HG02981 (cell line): Measurements from ENCODE around the gene HEATR5A.
A peak's percentile ranks its signal among the peaks of the same experiment; 100 is the strongest.
"Not testable (repeated sequence)": the region's sequence is repeated elsewhere in the genome, so short reads cannot be mapped to it uniquely, and the experiment has no call there.

ENCODE experiments used
- ATAC-seq: cut with Tn5 transposase; IDR thresholded peaks from one replicate; pipeline ENCODE4 v1.9.1; 2021; ENCODE audit warnings: mild to moderate bottlenecking, moderate library complexity; ENCODE audit not compliant: unreplicated experiment

HEATR5A gene

DNA sequence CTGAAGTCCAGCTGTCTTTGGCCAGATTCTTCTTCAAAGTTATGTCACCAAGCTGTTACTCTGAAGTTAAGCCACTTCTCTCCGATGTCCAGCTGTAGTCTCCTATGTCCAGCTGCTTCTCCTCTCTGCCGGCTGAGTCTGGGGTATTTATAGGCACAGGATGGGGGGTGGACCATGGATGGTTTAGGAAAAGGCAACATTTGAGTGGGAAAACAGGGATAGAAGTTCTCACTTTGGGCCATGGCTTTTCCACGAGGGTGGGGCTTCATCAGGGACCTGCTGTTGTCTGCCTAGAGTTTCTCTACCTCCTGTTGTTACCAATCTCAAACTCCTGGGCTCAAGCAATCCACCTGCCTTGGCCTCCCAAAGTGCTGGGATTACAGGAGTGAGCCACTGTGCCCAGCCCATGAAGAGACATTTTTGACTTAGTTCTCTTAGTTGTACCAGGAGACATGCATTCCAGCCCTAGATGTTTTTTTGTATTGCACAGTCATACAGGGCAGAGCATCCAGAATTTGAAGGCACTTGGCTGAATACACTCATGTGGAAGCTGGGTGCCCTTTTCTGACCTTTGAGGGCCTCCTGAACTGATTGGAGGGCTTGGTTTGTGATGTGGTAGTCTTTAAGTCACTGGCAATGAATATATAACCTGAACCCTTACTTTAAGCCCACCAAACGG lies 132.9 kb downstream of the HEATR5A start:
- ATAC-seq = no peak

DNA sequence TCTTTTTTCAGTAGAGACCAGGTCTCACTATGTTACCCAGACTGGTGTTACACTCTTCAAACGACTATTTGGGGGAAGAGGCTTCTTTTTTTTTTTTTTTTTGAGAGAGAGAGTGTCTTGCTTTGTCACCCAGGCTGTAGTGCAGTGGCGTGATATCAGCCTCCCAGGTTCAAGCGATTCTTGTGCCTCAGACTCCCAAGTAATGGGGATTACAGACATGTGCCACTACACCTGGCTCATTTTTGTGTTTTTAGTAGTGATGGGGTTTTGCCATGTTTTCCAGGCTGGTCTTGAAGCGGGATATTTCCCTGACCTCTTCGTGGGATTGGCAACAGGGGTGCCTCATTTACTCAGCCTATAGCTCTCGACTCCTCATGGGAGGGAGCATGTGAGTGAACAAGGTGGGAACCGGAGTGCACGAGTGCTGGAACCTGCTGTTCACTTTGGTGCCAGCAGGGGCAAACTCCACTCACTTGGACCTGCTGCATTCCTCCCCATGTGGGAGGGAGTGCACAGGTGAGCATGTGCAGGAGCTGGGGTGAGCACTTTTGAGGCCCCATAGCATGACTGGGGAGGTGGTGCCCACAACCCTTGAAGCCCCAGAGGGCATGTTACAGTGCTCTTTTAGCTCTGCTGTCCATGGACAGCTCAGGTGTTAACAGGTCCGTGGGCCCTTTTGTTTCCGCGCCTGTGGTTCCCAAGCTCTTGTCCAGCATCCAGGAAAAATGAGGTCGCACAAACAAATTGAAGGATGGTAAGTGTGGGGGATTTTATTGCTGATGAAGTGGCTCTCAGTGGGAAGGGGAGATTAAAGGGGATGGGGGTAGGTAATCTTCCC lies 133.7 kb downstream of the HEATR5A start:
- no peak for ATAC-seq

- ATAC-seq = peak; percentile 62
Measured at GRCh38 chr14:31283578-31284252, 136.6 kb downstream of the HEATR5A start.

DNA sequence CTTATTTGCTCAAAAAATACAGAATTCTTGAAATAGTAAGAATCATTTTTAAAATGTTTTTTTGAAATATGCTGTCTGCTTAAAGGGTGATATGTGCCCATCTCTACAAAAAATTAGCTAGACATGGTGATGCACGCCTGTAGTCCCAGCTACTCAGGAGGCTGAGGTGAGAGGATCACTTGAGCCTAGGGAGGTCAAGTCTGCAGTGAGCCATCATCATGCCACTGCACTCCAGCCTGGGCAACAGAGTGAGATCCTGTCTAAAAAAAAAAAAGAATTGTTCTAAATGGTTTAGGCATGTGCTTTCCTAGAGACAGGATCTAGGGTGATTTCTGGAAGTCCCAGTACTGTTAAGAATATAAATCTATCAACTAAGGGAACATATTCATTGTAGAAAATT lies 137.2 kb downstream of the HEATR5A start:
- ATAC-seq = peak; percentile 20

GRCh38 chr14:31280871-31281220 lies 139.5 kb downstream of the HEATR5A start:
- ATAC-seq = no peak

DNA sequence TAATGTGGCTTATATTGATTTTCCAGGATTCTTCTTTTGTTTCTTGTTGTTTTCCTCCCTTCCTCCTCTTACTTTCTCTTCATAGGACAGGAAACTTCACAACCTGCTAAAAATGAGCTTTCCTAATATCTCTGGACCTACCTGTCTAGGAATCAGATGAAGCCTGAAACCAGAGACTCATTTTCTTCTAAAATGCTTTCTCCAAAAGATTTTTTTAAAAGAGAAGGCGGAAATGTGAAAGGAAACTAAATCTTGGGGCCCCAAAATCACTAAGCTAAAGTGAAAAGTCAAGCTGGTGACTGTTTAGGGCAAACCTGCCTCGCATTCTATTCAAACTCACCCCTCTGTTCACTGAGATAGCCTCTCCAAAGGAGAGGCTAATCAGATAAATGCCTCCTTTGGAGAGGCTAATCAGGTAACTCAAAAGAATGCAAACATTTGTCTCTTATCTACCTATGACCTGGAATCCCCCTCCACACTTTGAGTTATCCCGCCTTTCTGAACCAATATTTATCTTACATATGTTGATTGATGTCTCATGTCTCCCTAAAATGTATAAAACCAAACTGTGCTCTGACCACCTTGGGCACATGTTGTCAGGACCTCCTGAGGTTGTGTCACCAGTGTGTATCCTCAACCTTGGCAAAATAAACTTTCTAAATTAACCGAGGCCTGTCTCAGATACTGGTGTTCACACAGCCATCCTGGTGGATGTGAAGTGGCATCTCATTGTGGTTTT lies 140.0 kb downstream of the HEATR5A start:
- ATAC-seq = no peak

- no peak for ATAC-seq
Measured at GRCh38 chr14:31278883-31279282, 141.5 kb downstream of the HEATR5A start.

DNA sequence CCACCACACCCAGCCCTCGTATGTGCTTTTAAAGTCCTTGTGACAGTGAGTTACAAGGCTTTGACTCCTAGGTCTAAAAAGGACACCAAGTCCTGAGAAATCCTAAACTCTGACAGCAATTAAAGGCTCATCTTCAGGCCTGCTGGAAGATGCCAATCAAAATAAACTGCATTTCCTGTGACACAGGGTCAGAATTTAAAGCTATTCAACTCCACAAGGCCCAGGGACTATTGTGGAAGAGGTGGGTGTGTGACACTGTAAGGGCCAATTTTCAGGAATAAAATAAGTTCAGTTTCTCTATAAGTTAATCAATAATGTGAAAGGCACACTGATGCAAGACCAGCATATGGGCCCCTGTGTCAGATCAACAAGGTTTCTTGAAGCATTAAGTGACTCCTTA lies 143.3 kb downstream of the HEATR5A start:
- ATAC-seq = no peak

- ATAC-seq = not testable (repeated sequence)
Measured at GRCh38 chr14:31276417-31276816, 143.9 kb downstream of the HEATR5A start.

- ATAC-seq = no peak
Measured at GRCh38 chr14:31275731-31276130, 144.6 kb downstream of the HEATR5A start.

GRCh38 chr14:31271648-31272047 lies 148.7 kb downstream of the HEATR5A start:
- ATAC-seq = no peak

GRCh38 chr14:31270196-31270772 lies 150.1 kb downstream of the HEATR5A start:
- no peak for ATAC-seq

DNA sequence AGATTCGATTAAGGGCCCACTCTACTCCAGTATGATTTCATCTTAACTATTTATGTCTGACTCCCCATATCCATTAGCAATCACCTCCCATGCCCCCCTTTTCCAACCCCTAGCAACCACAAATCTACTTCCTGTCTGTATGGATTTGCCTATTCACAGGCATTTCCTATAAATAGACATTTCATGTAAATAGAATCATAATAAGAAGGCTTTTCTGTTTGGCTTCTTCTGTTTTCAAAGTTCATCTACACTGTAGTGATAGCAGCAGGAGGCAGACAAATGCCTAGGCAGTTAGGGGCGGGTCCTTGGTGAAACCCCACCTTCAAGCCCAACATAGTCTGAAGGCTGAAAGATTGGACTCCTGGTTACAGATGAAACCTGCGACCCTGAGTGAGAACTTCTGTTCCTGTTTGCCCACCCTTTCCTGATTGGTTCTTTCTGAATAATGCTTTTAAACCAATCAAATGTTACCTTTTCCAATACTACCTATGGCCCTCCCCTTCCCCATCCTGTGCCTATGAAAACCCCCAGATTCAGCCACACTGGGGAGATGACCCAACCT lies 150.6 kb downstream of the HEATR5A start:
- no peak for ATAC-seq

GRCh38 chr14:31268216-31268615 lies 152.1 kb downstream of the HEATR5A start:
- ATAC-seq = no peak

DNA sequence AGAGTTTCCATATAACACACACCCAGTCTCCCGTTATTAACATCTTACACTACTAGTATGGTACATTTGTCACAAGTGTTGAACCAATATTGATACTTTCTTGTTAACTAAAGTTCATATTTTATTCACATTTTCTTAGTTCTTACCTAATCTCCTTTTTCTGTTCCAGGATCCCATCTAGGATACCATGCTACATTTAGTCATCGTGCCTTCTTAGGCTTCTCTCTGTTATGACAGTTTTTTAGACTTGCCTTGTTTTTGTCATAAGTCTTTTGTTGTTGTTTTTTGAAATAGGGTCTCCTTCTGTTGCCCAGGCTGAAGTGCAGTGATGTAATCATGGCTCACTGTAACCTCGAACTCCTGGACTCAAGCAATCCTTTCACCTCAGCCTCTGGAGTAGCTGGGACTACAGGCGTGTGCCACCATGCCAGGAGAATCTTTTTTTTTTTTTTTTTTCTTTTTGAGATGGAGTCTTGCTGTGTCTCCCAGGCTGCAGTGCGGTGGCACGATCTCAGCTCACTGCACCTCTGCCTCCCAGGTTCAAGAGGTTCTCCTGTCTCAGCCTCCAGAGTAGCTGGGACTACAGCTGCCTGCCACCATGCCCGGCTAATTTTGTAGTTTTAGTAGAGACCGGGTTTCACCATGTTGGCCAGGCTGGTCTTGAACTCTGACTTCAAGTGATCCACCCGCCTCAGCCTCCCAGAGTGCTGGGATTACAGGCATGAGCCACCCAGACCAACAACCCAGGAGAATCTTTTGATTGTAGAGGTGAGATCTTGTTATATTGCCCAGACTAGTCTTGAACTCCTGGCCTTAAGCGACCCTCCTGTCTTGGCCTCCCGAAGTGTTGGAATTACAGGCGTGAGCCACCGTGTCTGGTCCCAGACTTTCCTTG lies 153.7 kb downstream of the HEATR5A start:
- no peak for ATAC-seq

DNA sequence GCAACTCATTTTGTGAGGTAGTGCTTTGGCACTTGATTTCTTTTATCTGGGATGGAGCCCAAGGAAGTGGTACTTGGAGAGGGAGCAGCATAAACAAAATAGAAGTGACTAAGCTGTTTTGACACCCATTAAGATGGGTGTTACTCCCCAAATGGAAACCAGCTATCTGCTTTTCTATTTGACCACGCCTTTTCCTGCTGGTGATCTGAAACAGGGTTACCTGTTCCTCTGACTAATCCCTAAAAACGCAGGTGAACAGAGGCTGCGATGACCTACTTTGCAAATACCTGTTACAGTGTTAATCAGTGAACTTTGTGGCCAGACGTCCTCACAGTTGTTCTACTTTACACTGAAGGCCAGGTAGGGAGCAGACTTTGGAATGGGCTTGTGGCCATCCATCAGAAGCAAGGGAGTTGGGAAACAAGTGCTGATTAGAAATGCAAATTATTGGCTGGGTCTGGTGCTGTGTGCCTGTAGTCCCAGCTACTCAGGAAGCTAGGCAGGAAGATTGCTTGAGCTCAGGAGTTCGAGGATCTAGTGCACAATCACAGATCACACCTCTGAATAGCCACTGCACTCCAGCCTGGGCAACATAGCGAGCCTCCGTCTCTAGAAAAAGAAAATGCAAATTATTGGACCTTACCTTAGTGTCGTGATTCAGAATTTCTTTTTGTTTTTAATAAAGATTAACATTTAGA lies 154.5 kb downstream of the HEATR5A start:
- no peak for ATAC-seq

- no peak for ATAC-seq
Measured at GRCh38 chr14:31263485-31264133, 156.7 kb downstream of the HEATR5A start.
